OCI-LY7 (cell line): Measurements from ENCODE around the gene ABCC1. TPM values are rescaled to one million over a fixed set of nuclear protein-coding genes. Genes with fewer than 3 reads are reported as not detected.

Source experiments
- BruUV-seq: library from RNA; stranded (reverse); fragments of 400-500 nt; replicated peaks from 2 replicates; lab custom pipeline; 2021; lab: Mats Ljungman, UMichigan
- CTCF ChIA-PET: fragments of 300-600 bp; sonication (Branson Sonifier 250); formaldehyde crosslinking; loops from one replicate; lab custom pipeline; 2022; ENCODE audit warnings: antibody characterized with exemption; ENCODE audit not compliant: unreplicated experiment; lab: Charles Lee
- POLR2A ChIA-PET: fragments of 300-600 bp; sonication (Branson Sonifier 250); formaldehyde crosslinking; loops from one replicate; lab custom pipeline; 2022; ENCODE audit warnings: antibody characterized with exemption; lab: Charles Lee
- DNase-seq: peaks from one replicate; pipeline ENCODE4 v3.0.0-alpha.2; 2015; ENCODE audit warnings: low spot score
- H2AFZ ChIP-seq: fragments of 200-600 bp; sonication (generic), shearing (Covaris generic); 2 replicates; pipeline ENCODE4 v1.6.1; 2014; ENCODE audit warnings: mild to moderate bottlenecking, antibody characterized with exemption, low read length, moderate library complexity
- H3K27ac ChIP-seq: fragments of 200-600 bp; sonication (generic); 2 replicates; pipeline ENCODE4 v1.5.1; 2014; ENCODE audit warnings: mixed run types, low read depth, mild to moderate bottlenecking, moderate library complexity, low read length, inconsistent platforms; ENCODE audit not compliant: poor library complexity, severe bottlenecking
- H3K36me3 ChIP-seq: fragments of 200-600 bp; sonication (generic); 2 replicates; pipeline ENCODE4 v1.6.1; 2014; ENCODE audit warnings: mild to moderate bottlenecking, antibody characterized with exemption, low read length, moderate library complexity, mixed read lengths; ENCODE audit not compliant: insufficient read depth
- H3K4me1 ChIP-seq: fragments of 200-600 bp; sonication (generic); 2 replicates; pipeline ENCODE4 v1.5.1; 2014; ENCODE audit warnings: mild to moderate bottlenecking, low read length; ENCODE audit not compliant: insufficient read depth, poor library complexity, severe bottlenecking
- H3K4me2 ChIP-seq: fragments of 200-600 bp; sonication (generic); 2 replicates; pipeline ENCODE4 v1.6.1; 2014; ENCODE audit warnings: mild to moderate bottlenecking, low read length
- H3K4me3 ChIP-seq: fragments of 200-600 bp; sonication (generic); 2 replicates; pipeline ENCODE4 v1.5.1; 2014; ENCODE audit warnings: mild to moderate bottlenecking, low read depth, low read length; ENCODE audit not compliant: poor library complexity, severe bottlenecking
- H3K79me2 ChIP-seq: fragments of 200-600 bp; sonication (generic); 2 replicates; pipeline ENCODE4 v1.6.1; 2016; ENCODE audit warnings: low read depth, mild to moderate bottlenecking, low read length, moderate library complexity, mixed read lengths; ENCODE audit not compliant: insufficient read depth
- H3K9me2 ChIP-seq: fragments of 200-600 bp; sonication (generic); 2 replicates; pipeline ENCODE4 v1.6.1; 2016; ENCODE audit warnings: mild to moderate bottlenecking, low read length, mixed read lengths; ENCODE audit not compliant: insufficient read depth
- H3K9me3 ChIP-seq: fragments of 200-600 bp; sonication (generic); 2 replicates; pipeline ENCODE4 v1.6.1; 2014; ENCODE audit warnings: mild to moderate bottlenecking, mixed run types, low read length, mixed read lengths
- H4K20me1 ChIP-seq: fragments of 200-600 bp; sonication (generic); 2 replicates; pipeline ENCODE4 v1.6.1; 2014; ENCODE audit warnings: mild to moderate bottlenecking, antibody characterized with exemption, low read length, moderate library complexity, mixed read lengths; ENCODE audit not compliant: insufficient read depth
- CTCF ChIP-seq: fragments of 200-600 bp; sonication (generic); conservative IDR thresholded peaks from 2 replicates; pipeline ENCODE4 v1.5.1; 2014; ENCODE audit warnings: mild to moderate bottlenecking, antibody characterized with exemption, low read length, moderate library complexity, mixed read lengths
- EZH2phosphoT487 ChIP-seq: fragments of 200-600 bp; sonication (generic); IDR thresholded peaks from 2 replicates; pipeline ENCODE4 v1.6.1; 2018; ENCODE audit warnings: low read depth, borderline replicate concordance, mild to moderate bottlenecking, mixed run types, antibody characterized with exemption, low read length, moderate library complexity, mixed read lengths
- intact Hi-C: fragments of 100-400 bp; cut with micrococcal nuclease; formaldehyde crosslinking; loops from one replicate; pipeline ENCODE4 v1.10.0; 2022; ENCODE audit not compliant: unreplicated experiment
- total RNA-seq, 2 experiments: library from RNA; depleted of rRNA in 1 of 2; stranded (reverse); fragments of >200 nt in 1 of 2; shearing (Covaris generic) in 1 of 2; gene quantifications; 2 replicates each; pipeline ENCODE4 v1.2.3, GENCODE V29; 2014 to 2022

The ABCC1 gene
- total RNA-seq, 2 experiments from 2014 or later: 39.9 to 71.8 TPM

GRCh38 chr16:16016388-16016964 lies 67.1 kb downstream of the ABCC1 start:
- Histone ChIP-seq H3K9me3 (no peaks in the 10 kb centered on the region), H2AFZ (no peak overlapping the region), H3K4me1 (peaks cover 20% of the 10 kb centered on the region), H3K79me2 (0 out of 2 replicates have a peak, but pooled peaks cover 2% of the 10 kb centered on the region), H3K9me2 (no peaks in the 10 kb centered on the region), H4K20me1 (no peaks in the 10 kb centered on the region), H3K4me2 (no peak overlapping the region), H3K4me3 (no peak overlapping the region), H3K27ac (no peak overlapping the region), H3K36me3 (peaks cover 87% of the 10 kb centered on the region)
- CTCF ChIA-PET: no interaction called here
- DNase-seq: no peak
- no TSS peak for BruUV-seq
- intact Hi-C loops: no loop called here
- POLR2A ChIA-PET: no interaction called here
- TF ChIP-seq CTCF (no peak), EZH2phosphoT487 (no peak)

- Histone ChIP-seq H3K27ac (no peak overlapping the region), H3K9me2 (no peaks in the 10 kb centered on the region), H3K4me2 (no peak overlapping the region), H3K36me3 (peaks cover 91% of the 10 kb centered on the region), H4K20me1 (no peaks in the 10 kb centered on the region), H3K9me3 (no peaks in the 10 kb centered on the region), H3K4me3 (no peak overlapping the region), H3K4me1 (peaks cover 33% of the 10 kb centered on the region), H2AFZ (no peak overlapping the region), H3K79me2 (0 out of 2 replicates have a peak, but pooled peaks cover 7% of the 10 kb centered on the region)
- ChIA-PET CTCF (no interaction called here), POLR2A (no interaction called here)
- TF ChIP-seq CTCF (no peak), EZH2phosphoT487 (no peak)
- no peak for DNase-seq
- BruUV-seq: no TSS peak
- intact Hi-C loops: no loop called here
These were observed 68.4 kb downstream of the ABCC1 start for GRCh38 chr16:16017812-16018211.

GRCh38 chr16:16018705-16019104 lies 69.3 kb downstream of the ABCC1 start:
- intact Hi-C loops: no loop called here
- H3K9me2 ChIP-seq: no peaks in the 10 kb centered on the region
- no peak for TF ChIP-seq CTCF
- TF ChIP-seq EZH2phosphoT487: no peak
- no peak for DNase-seq
- POLR2A ChIA-PET: no interaction called here
- peaks cover 42% of the 10 kb centered on the region for H3K4me1 ChIP-seq
- H2AFZ ChIP-seq: no peak overlapping the region
- peaks cover 91% of the 10 kb centered on the region for H3K36me3 ChIP-seq
- H4K20me1 ChIP-seq: no peaks in the 10 kb centered on the region
- no peak overlapping the region for H3K4me2 ChIP-seq
- H3K79me2 ChIP-seq: 0 out of 2 replicates have a peak, but pooled peaks cover 7% of the 10 kb centered on the region
- CTCF ChIA-PET: no interaction called here
- no peaks in the 10 kb centered on the region for H3K9me3 ChIP-seq
- no peak overlapping the region for H3K27ac ChIP-seq
- BruUV-seq: no TSS peak
- H3K4me3 ChIP-seq: no peak overlapping the region
